ENCODE data around the gene CC2D1B.

- TF ChIP-seq, protein P1, sequence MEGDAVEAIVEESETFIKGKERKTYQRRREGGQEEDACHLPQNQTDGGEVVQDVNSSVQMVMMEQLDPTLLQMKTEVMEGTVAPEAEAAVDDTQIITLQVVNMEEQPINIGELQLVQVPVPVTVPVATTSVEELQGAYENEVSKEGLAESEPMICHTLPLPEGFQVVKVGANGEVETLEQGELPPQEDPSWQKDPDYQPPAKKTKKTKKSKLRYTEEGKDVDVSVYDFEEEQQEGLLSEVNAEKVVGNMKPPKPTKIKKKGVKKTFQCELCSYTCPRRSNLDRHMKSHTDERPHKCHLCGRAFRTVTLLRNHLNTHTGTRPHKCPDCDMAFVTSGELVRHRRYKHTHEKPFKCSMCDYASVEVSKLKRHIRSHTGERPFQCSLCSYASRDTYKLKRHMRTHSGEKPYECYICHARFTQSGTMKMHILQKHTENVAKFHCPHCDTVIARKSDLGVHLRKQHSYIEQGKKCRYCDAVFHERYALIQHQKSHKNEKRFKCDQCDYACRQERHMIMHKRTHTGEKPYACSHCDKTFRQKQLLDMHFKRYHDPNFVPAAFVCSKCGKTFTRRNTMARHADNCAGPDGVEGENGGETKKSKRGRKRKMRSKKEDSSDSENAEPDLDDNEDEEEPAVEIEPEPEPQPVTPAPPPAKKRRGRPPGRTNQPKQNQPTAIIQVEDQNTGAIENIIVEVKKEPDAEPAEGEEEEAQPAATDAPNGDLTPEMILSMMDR (IDR thresholded peaks at IDR 0.05): no peak
- no peak for TF ChIP-seq EZH2 (IDR thresholded peaks at IDR 0.05)
- TF ChIP-seq EZH2phosphoT487 (IDR thresholded peaks at IDR 0.05): no peak
Observed at GRCh38 chr1:52355436-52355835, 10.6 kb downstream of the CC2D1B start.
